AG04449 (cell line): Measurements from ENCODE around the gene CHCHD3.

Experiments used
- CTCF ChIA-PET: fragments of 350-600 bp; formaldehyde crosslinking; extraction: SDS; loops from one replicate; lab custom pipeline; 2021; ENCODE audit warnings: antibody characterized with exemption; lab: Yijun Ruan, JAX
- POLR2A ChIA-PET: fragments of 400-600, 350-600 bp; formaldehyde crosslinking; extraction: SDS; loops from one replicate; lab custom pipeline; 2020; ENCODE audit warnings: antibody characterized with exemption, inconsistent platforms; lab: Yijun Ruan, JAX
- DNase-seq: peaks from one replicate; pipeline ENCODE4 v3.0.0-alpha.2; 2010; ENCODE audit warnings: low read depth, low spot score
- H3K4me3 ChIP-seq: 2 replicates; pipeline ENCODE4 v1.5.1; 2011; ENCODE audit warnings: low read depth, mild to moderate bottlenecking, control low read depth, low read length
- CTCF ChIP-seq: IDR thresholded peaks from one replicate; pipeline ENCODE4 v1.5.1; 2011; ENCODE audit warnings: mild to moderate bottlenecking, moderate library complexity, low read length, control low read depth, inconsistent platforms; ENCODE audit not compliant: insufficient read depth; ENCODE audit errors: missing control alignments

The CHCHD3 gene

GRCh38 chr7:132757783-132758182, 324.1 kb downstream of the CHCHD3 start:
- H3K4me3 ChIP-seq = no peak overlapping the region
- no peak for TF ChIP-seq CTCF
- CTCF ChIA-PET = no interaction called here
- POLR2A ChIA-PET = no interaction called here
- DNase-seq = no peak

- no peak for DNase-seq
- ChIA-PET CTCF (no interaction called here), POLR2A (no interaction called here)
- H3K4me3 ChIP-seq = no peak overlapping the region
- TF ChIP-seq CTCF = no peak
These were observed 325.4 kb downstream of the CHCHD3 start for GRCh38 chr7:132756484-132756990.

- ChIA-PET POLR2A (no interaction called here), CTCF (no interaction called here)
- no peak for DNase-seq
- no peak for TF ChIP-seq CTCF
- H3K4me3 ChIP-seq = no peak overlapping the region
These were observed 326.1 kb downstream of the CHCHD3 start for GRCh38 chr7:132755538-132756483.

- no peak for DNase-seq
- ChIA-PET CTCF (no interaction called here), POLR2A (no interaction called here)
- TF ChIP-seq CTCF = no peak
- H3K4me3 ChIP-seq = no peak overlapping the region
These were observed 329.5 kb downstream of the CHCHD3 start for GRCh38 chr7:132752431-132752830.

- H3K4me3 ChIP-seq = no peak overlapping the region
- POLR2A ChIA-PET = no interaction called here
- CTCF ChIA-PET = no interaction called here
- no peak for DNase-seq
- TF ChIP-seq CTCF = no peak
These were observed 330.6 kb downstream of the CHCHD3 start for GRCh38 chr7:132751244-132751647.

- ChIA-PET POLR2A (no interaction called here), CTCF (interaction anchor here (1.4 kb wide), 1 partner anchor 97 kb away, joined by 3 read pairs; no protein-coding TSS in a partner anchor)
- DNase-seq = no peak
- TF ChIP-seq CTCF = no peak
- H3K4me3 ChIP-seq = no peak overlapping the region
These were observed 331.2 kb downstream of the CHCHD3 start for GRCh38 chr7:132750530-132751217.
